Activated T-helper 17 cell treated with anti-CD3 and anti-CD28 coated beads, Interleukin-2, amount 50 U/mL, for 72 hours (primary cell): Measurements from ENCODE around the gene MPI. TPM values are rescaled to one million over a fixed set of nuclear protein-coding genes. Genes with fewer than 3 reads are reported as not detected.
"Not testable (repeated sequence)": the region's sequence is repeated elsewhere in the genome, so short reads cannot be mapped to it uniquely, and the experiment has no call there.

Source experiments
- ATAC-seq: fragments of 150-1000 bp; cut with Tn5 transposase; replicated peaks from 2 replicates; pipeline ENCODE4 v1.10.0; 2021; ENCODE audit warnings: mild to moderate bottlenecking, moderate library complexity
- H3K27ac Mint-ChIP-seq: one replicate; pipeline ENCODE4 v1.8.0; 2022; ENCODE audit warnings: mixed read lengths
- H3K27me3 Mint-ChIP-seq: one replicate; pipeline ENCODE4 v1.8.0; 2022; ENCODE audit warnings: mixed read lengths
- H3K36me3 Mint-ChIP-seq: one replicate; pipeline ENCODE4 v1.8.0; 2022; ENCODE audit warnings: low read depth, mild to moderate bottlenecking, mixed read lengths
- H3K4me1 Mint-ChIP-seq: one replicate; pipeline ENCODE4 v1.8.0; 2022; ENCODE audit warnings: mixed read lengths
- H3K4me3 Mint-ChIP-seq: one replicate; pipeline ENCODE4 v1.8.0; 2022; ENCODE audit warnings: mild to moderate bottlenecking, mixed read lengths
- H3K9me3 Mint-ChIP-seq: one replicate; pipeline ENCODE4 v1.8.0; 2022; ENCODE audit warnings: mixed read lengths
- total RNA-seq, 2 donors: library from RNA; stranded (reverse); gene quantifications; one replicate each; pipeline ENCODE4 v1.2.3, GENCODE V29; 2022

The MPI gene
- total RNA-seq, 2 donors from 2014 or later = 51.8 to 98.5 TPM

- H3K27me3 Mint-ChIP-seq = no peaks in the 10 kb centered on the region
- H3K9me3 Mint-ChIP-seq = no peaks in the 10 kb centered on the region
- H3K27ac Mint-ChIP-seq = no peak overlapping the region
- H3K4me1 Mint-ChIP-seq = peaks cover 32% of the 10 kb centered on the region
- H3K4me3 Mint-ChIP-seq = peak overlapping the region; percentile 88
- no peak for ATAC-seq
- peaks cover 67% of the 10 kb centered on the region for H3K36me3 Mint-ChIP-seq
Measured at GRCh38 chr15:74892931-74893330, 3.1 kb downstream of the MPI start.

DNA sequence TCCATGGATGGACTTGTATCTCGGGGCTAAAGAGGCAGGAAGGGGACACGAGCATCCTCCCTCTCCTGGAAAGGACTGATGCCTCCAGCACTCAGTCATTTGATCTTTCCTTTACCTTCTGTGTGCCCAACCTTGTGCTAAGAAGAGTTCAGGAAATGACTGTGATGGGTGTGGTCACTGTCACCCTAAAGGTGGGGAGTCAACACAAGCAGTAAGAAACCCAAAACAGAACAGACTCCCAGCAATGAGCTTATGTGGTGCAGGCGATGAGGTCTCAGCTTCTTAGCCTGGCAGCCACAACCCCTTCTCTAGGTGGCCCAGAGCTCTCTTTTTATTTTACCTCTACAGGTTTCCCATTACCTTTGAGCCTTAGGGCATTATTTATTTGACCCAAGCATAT, 3.8 kb downstream of the MPI start:
- peaks cover 32% of the 10 kb centered on the region for H3K4me1 Mint-ChIP-seq

DNA sequence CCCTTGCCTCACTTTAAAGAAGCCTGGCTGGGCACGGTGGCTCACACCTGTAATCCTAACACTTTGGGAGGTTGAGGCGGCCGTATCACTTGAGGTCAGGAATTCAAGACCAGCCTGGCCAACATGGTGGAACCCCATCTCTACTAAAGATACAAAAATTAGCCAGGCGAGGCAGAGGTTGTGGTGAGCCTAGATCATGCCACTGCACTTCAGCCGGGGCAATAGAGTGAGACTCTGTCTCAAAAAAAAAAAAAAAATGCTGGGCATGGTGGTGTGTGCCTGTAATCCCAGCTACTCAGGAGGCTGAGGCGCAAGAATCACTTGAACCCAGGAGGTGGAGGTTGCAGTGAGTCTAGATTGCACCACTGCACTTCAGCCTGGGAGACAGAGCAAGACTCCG, 4.5 kb downstream of the MPI start:
- H3K27ac Mint-ChIP-seq, H3K27me3 Mint-ChIP-seq, H3K4me3 Mint-ChIP-seq, ATAC-seq, H3K9me3 Mint-ChIP-seq: not testable (repeated sequence)
- H3K4me1 Mint-ChIP-seq = peaks cover 27% of the 10 kb centered on the region
- H3K36me3 Mint-ChIP-seq = peaks cover 81% of the 10 kb centered on the region

More for the DNA sequence above, 3.8 kb downstream of the MPI start:
- H3K27me3 Mint-ChIP-seq = no peaks in the 10 kb centered on the region
- no peaks in the 10 kb centered on the region for H3K9me3 Mint-ChIP-seq
- H3K36me3 Mint-ChIP-seq = peaks cover 73% of the 10 kb centered on the region
- H3K4me3 Mint-ChIP-seq = peak overlapping the region; percentile 88
- peak; percentile 31 for ATAC-seq
- H3K27ac Mint-ChIP-seq = peak overlapping the region; percentile 92

DNA sequence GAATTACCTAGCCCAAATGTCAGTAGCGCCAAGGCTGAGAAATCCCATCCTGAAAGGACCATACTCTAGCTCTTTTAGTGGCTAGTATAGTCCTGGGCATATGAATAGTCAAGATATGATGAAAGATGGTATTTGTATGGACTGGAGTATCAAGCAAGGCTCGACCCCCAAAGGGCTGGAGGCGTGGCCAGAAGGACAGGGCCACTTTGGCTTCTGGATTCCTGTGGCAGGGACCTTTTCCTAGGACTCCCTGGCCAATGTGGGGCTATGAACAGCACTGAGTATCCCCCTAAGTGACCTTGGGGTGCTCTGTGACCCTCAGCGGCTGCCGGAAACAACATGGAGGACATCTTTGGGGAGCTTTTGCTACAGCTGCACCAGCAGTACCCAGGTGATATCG, 6.0 kb downstream of the MPI start:
- no peak overlapping the region for H3K27ac Mint-ChIP-seq
- ATAC-seq = no peak
- peaks cover 84% of the 10 kb centered on the region for H3K36me3 Mint-ChIP-seq

GRCh38 chr15:74896316-74896715, 6.5 kb downstream of the MPI start:
- ATAC-seq = no peak
- Mint-ChIP-seq H3K9me3 (no peaks in the 10 kb centered on the region), H3K27ac (no peak overlapping the region), H3K36me3 (peaks cover 84% of the 10 kb centered on the region), H3K4me1 (peaks cover 22% of the 10 kb centered on the region), H3K4me3 (no peak overlapping the region), H3K27me3 (no peaks in the 10 kb centered on the region)

More for the DNA sequence above, 6.0 kb downstream of the MPI start:
- no peaks in the 10 kb centered on the region for H3K9me3 Mint-ChIP-seq
- H3K4me3 Mint-ChIP-seq = no peak overlapping the region
- H3K4me1 Mint-ChIP-seq = peaks cover 22% of the 10 kb centered on the region
- H3K27me3 Mint-ChIP-seq = no peaks in the 10 kb centered on the region

- peaks cover 84% of the 10 kb centered on the region for H3K36me3 Mint-ChIP-seq
- ATAC-seq = no peak
Measured at GRCh38 chr15:74897300-74897701, 7.5 kb downstream of the MPI start.

GRCh38 chr15:74901612-74902063, 11.8 kb downstream of the MPI start:
- Mint-ChIP-seq H3K36me3 (peaks cover 92% of the 10 kb centered on the region), H3K4me3 (no peak overlapping the region), H3K9me3 (no peaks in the 10 kb centered on the region), H3K27ac (peak overlapping the region; percentile 58), H3K4me1 (peaks cover 32% of the 10 kb centered on the region), H3K27me3 (no peaks in the 10 kb centered on the region)
- ATAC-seq = peak; percentile 43

More at GRCh38 chr15:74897300-74897701, 7.5 kb downstream of the MPI start:
- H3K27ac Mint-ChIP-seq = no peak overlapping the region
- H3K4me1 Mint-ChIP-seq = peaks cover 26% of the 10 kb centered on the region
- H3K4me3 Mint-ChIP-seq = no peak overlapping the region
- H3K27me3 Mint-ChIP-seq = no peaks in the 10 kb centered on the region
- H3K9me3 Mint-ChIP-seq = no peaks in the 10 kb centered on the region

DNA sequence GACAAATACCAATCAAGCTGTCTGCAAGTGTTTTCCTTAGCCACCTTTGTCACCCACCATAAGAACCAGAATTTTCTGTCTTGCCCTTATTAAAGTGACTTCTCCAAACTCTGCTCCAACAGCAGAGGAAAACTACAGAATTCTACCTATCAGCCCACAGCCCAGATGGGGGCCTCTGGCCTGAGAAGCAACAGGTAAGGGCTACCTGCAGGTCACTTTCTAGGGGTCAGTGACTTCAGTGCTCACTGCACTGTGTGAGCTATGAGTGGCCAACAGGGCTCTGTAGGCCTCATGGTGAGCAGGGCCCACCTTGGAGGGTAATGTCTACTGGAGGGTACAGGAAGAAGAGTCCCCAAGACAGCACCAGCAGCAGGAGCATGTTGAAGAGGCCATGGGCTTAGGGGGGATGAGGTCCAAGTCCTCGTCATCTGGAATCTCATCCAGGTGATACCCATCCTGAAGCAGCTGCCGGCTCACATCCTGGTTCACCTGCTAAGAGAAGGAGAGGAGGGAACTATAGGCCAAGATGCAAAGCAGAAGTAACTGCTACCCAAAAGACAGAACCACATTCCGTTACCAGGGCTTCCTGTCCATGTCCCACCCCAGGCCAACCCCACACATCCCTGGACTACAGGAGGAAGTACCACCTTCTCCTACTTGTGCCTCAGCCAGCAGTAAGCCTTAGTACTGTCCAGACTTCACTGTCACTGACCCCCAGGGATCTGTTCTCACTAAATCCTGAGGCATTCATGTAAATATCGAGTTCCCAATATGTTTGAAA, 12.6 kb downstream of the MPI start:
- no peaks in the 10 kb centered on the region for H3K27me3 Mint-ChIP-seq
- H3K27ac Mint-ChIP-seq = peak overlapping the region; percentile 56
- no peak overlapping the region for H3K4me3 Mint-ChIP-seq
- no peak for ATAC-seq
- H3K4me1 Mint-ChIP-seq = peaks cover 32% of the 10 kb centered on the region
- H3K36me3 Mint-ChIP-seq = peaks cover 85% of the 10 kb centered on the region
- no peaks in the 10 kb centered on the region for H3K9me3 Mint-ChIP-seq

- H3K27me3 Mint-ChIP-seq = no peaks in the 10 kb centered on the region
- peaks cover 73% of the 10 kb centered on the region for H3K36me3 Mint-ChIP-seq
- no peak overlapping the region for H3K4me3 Mint-ChIP-seq
- no peak for ATAC-seq
- H3K4me1 Mint-ChIP-seq = peaks cover 32% of the 10 kb centered on the region
- H3K27ac Mint-ChIP-seq = peak overlapping the region; percentile 22
- H3K9me3 Mint-ChIP-seq = no peaks in the 10 kb centered on the region
Measured at GRCh38 chr15:74903676-74904075, 13.8 kb downstream of the MPI start.

DNA sequence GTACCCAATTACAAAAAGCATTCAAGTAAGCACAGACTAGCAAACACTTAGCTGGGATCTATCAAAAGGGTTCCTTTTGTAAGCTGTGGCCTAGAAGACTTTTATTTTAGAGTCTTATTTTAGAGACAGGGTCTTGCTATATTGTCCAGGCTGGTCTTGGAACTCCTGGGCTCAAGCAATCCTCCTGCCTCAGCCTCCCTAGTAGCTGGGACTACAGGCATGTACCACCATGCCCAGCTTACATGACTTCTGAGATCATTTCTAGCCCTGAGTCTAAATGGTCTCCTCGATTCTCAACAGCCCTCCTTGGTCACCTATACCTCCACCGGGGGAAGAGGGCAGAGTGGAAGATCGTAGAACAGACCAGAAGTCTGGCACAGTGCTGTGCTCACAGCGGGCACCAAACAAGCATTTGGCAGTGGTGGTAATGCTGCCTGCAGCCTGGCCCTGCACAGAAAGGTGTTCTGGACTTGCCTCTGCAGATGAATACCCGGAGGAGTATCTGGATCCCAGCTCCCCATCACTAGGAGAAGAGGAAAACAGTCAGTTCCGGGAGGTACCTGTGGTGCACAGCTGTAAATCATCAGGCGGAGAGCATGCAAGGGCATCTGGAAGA, 14.5 kb downstream of the MPI start:
- Mint-ChIP-seq H3K36me3 (peaks cover 67% of the 10 kb centered on the region), H3K27me3 (no peaks in the 10 kb centered on the region), H3K27ac (peak overlapping the region; percentile 94), H3K4me3 (peak overlapping the region; percentile 99), H3K4me1 (peaks cover 32% of the 10 kb centered on the region), H3K9me3 (no peaks in the 10 kb centered on the region)
- no peak for ATAC-seq

- peak; percentile 43 for ATAC-seq
- Mint-ChIP-seq H3K36me3 (peaks cover 49% of the 10 kb centered on the region), H3K4me1 (peaks cover 26% of the 10 kb centered on the region), H3K27ac (peak overlapping the region; percentile 94), H3K27me3 (no peaks in the 10 kb centered on the region), H3K4me3 (peak overlapping the region; percentile 99), H3K9me3 (no peaks in the 10 kb centered on the region)
Measured at GRCh38 chr15:74906067-74906449, 16.2 kb downstream of the MPI start.

DNA sequence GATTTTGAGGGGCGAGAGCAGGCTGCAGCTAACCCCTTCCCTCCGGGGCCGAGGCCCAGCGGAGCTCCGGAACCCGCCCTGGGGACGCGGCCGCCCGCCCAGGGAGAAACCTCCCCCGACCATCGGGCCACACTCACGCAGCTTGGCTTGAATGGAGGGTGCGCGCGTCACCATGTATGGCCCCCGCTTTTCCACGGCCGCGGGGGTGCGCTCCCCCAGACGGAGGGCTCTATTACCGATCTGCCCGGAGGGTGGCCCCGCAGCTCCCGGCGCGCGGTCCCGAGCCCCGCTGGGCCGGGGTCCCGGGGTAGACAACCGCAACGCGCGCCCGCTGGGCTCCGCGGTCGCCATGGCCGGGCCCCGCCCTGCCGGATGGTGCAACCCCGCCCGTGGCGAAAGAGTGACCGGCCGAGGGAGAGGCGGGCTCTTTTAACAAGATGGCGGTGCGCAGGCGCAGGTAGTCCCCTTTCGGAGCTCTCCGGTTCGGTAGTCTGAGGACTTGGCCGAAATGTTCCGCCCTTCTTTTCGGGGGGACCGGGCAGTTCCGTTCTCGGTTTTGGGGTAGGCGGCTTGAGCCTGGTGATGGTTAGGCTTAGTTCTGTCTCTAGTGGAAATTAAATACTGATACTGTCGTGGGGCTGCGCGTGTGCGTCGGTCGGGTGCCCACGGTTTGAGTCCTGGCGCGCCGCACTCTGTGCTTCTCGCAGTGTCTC, 16.8 kb downstream of the MPI start, which contains the start of gene FAM219B:
TSS of gene FAM219B (minus strand) at position 402 of the 713 bp plus-strand sequence. CDS start at position 351, 51 bp downstream.
- no peaks in the 10 kb centered on the region for H3K27me3 Mint-ChIP-seq
- ATAC-seq = peak; percentile 95
- peaks cover 26% of the 10 kb centered on the region for H3K4me1 Mint-ChIP-seq
- H3K4me3 Mint-ChIP-seq = peak within 1 kb of the TSS; percentile 99
- H3K36me3 Mint-ChIP-seq = peaks cover 47% of the 10 kb centered on the region
- H3K27ac Mint-ChIP-seq = peak within 1 kb of the TSS; percentile 98
- no peaks in the 10 kb centered on the region for H3K9me3 Mint-ChIP-seq

GRCh38 chr15:74907163-74907870, 17.5 kb downstream of the MPI start:
- H3K4me3 Mint-ChIP-seq = peak overlapping the region; percentile 99
- H3K27ac Mint-ChIP-seq = peak overlapping the region; percentile 98
- peaks cover 21% of the 10 kb centered on the region for H3K4me1 Mint-ChIP-seq
- peak; percentile 18 for ATAC-seq
- H3K27me3 Mint-ChIP-seq = no peaks in the 10 kb centered on the region
- H3K9me3 Mint-ChIP-seq = no peaks in the 10 kb centered on the region
- H3K36me3 Mint-ChIP-seq = peaks cover 46% of the 10 kb centered on the region

DNA sequence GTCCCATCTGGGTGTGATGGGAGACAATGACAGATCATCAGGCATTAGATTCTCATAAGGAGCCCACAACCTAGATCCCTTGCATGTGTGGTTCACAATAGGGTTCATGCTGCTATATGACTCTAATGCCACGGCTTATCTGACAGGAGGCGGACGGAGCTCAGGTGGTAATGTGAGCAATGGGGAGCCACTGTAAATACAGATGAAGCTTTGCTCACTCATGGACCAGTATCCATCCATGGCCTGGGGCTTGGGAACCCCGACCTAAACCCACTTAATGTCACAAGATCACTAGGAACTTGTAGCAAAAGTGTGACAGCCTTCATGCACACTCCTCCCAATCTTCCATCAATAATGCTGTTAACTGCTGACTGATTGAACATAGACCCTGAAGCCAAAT, 18.8 kb downstream of the MPI start:
- no peak for ATAC-seq
- H3K27ac Mint-ChIP-seq = no peak overlapping the region
- peaks cover 20% of the 10 kb centered on the region for H3K4me1 Mint-ChIP-seq
- no peaks in the 10 kb centered on the region for H3K9me3 Mint-ChIP-seq
- no peaks in the 10 kb centered on the region for H3K27me3 Mint-ChIP-seq
- no peak overlapping the region for H3K4me3 Mint-ChIP-seq
- peaks cover 44% of the 10 kb centered on the region for H3K36me3 Mint-ChIP-seq
